Psoas muscle (tissue), 8 donors: ENCODE results near the gene CNPY1. TPM values are rescaled to one million over a fixed set of nuclear protein-coding genes. Genes with fewer than 3 reads are reported as not detected.

Experiments used
- ATAC-seq, 4 donors: fragments of 200-7000 bp; cut with Tn5 transposase; one replicate each; pipeline ENCODE4 v1.9.1; 2020; ENCODE audit warnings: moderate library complexity in 3 of 4, mild to moderate bottlenecking in 2 of 4
- DNase-seq, 2 donors: peaks; one replicate each; pipeline ENCODE4 v3.0.0-alpha.2; 2020
- H3K27ac ChIP-seq: fragments of 200-600 bp; one replicate; pipeline ENCODE4 v1.8.0; 2022
- H3K27me3 ChIP-seq, 3 donors: fragments of 200-600 bp in 1 of 3; one replicate each; pipeline versions ENCODE4 v1.6.1 to v1.8.0; 2013 to 2022; ENCODE audit warnings: low read length in 2 of 3, mild to moderate bottlenecking in 2 of 3, moderate library complexity in 1 of 3; ENCODE audit not compliant: insufficient read depth in 3 of 3
- H3K36me3 ChIP-seq, 2 donors: fragments of 200-600 bp in 1 of 2; one replicate each; pipeline versions ENCODE4 v1.6.1 to v1.8.0; 2013 to 2022; ENCODE audit warnings: low read depth in 1 of 2, mild to moderate bottlenecking in 1 of 2, moderate library complexity in 1 of 2; ENCODE audit not compliant: insufficient read depth in 1 of 2
- H3K4me1 ChIP-seq: fragments of 200-600 bp; one replicate; pipeline ENCODE4 v1.8.0; 2022
- H3K4me3 ChIP-seq: fragments of 200-600 bp; one replicate; pipeline ENCODE4 v1.8.0; 2022; ENCODE audit warnings: mild to moderate bottlenecking
- H3K9me3 ChIP-seq: fragments of 200-600 bp; one replicate; pipeline ENCODE4 v1.8.0; 2022
- WGBS, 3 donors: extraction: QIAGEN DNeasy Blood & Tissue Kit; methylation state at CpG; one replicate each; pipeline versions ENCODE4 v1.1.6 to v1.1.7; 2013; 5-methylcytosine and 5-hydroxymethylcytosine counted together
- intact Hi-C, 2 donors: fragments of 100-400 bp; cut with DNase I; formaldehyde crosslinking; loops; one replicate each; pipeline versions ENCODE4 v1.11.0 to v1.14.2; 2022
- polyA plus RNA-seq, 3 donors: library from polyadenylated mRNA; stranded (reverse); fragments of 200-250 nt; gene quantifications; one replicate each; pipeline ENCODE4 v1.2.3, GENCODE V29; 2013
- total RNA-seq, 4 donors: library from RNA; stranded (reverse); fragmentation: NEBNext Ultra II Directional in 2 of 4; extraction: Animal tissue kit (Norgen Biotek cat#: 25700) in 2 of 4; gene quantifications; one replicate each; pipeline versions ENCODE4 v1.2.1 to v1.2.4, GENCODE V29; 2021 to 2023
- TF ChIP-seq, protein P1 (sequence below): fragments of 200-600 bp; IDR thresholded peaks from one replicate; pipeline ENCODE4 v1.8.0; 2022; ENCODE audit warnings: antibody characterized with exemption
- donor health status: healthy with polysubstance abuse.
- donor health status: DM: no; HTN: no; CAD: no; lungs with moderate emphysema.
- donor health status: Bipolar disorder and iron deficiency.
- donor health status: healthy.
- donor health status: DM: yes; HTN: yes; CAD: no.
- donor health status: DM: no; HTN: no; CAD: no.
- donor health status: DM: no; HTN: no; CAD: no.
- donor health status: DM: yes; HTN: yes; CAD: no.

Gene CNPY1
- total and polyA plus RNA-seq, 7 donors = not detected

DNA sequence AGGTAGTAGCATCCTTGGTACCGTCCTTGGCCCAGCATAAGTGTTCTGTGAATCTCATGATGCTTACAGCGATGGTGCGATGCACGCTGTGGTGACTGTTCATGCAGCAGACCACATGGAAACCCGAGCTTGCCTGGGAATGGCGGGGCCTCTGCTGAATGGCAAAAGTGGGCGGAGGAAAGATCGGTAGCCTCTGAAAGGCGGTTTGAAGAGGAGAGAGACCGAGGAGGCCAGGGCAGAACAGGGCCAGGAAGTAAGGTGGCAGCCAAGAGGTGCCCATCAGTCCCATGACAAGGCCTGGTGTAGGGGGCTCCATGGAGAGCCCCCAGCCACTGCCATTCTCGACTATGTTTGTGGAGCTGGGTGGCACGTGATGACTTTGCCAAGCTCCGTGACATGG is 33.2 kb upstream of the CNPY1 start:
- WGBS, 3 donors = 59 to 67% (median 66%) methylated on average over 13 of the region's 13 CpGs
- H3K4me1 ChIP-seq = no peaks in the 10 kb centered on the region
- no peak overlapping the region for H3K27ac ChIP-seq
- TF ChIP-seq, protein P1, sequence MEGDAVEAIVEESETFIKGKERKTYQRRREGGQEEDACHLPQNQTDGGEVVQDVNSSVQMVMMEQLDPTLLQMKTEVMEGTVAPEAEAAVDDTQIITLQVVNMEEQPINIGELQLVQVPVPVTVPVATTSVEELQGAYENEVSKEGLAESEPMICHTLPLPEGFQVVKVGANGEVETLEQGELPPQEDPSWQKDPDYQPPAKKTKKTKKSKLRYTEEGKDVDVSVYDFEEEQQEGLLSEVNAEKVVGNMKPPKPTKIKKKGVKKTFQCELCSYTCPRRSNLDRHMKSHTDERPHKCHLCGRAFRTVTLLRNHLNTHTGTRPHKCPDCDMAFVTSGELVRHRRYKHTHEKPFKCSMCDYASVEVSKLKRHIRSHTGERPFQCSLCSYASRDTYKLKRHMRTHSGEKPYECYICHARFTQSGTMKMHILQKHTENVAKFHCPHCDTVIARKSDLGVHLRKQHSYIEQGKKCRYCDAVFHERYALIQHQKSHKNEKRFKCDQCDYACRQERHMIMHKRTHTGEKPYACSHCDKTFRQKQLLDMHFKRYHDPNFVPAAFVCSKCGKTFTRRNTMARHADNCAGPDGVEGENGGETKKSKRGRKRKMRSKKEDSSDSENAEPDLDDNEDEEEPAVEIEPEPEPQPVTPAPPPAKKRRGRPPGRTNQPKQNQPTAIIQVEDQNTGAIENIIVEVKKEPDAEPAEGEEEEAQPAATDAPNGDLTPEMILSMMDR = no peak
- intact Hi-C loops = no loop called here
- peaks cover 0 to 19% (median 0%) of the 10 kb centered on the region in 3 donors for H3K27me3 ChIP-seq
- ATAC-seq (no peak), DNase-seq (peak in 1 of 2 donors; percentile 29)
- no peaks in the 10 kb centered on the region for H3K9me3 ChIP-seq
- H3K36me3 ChIP-seq = no peaks in the 10 kb centered on the region
- H3K4me3 ChIP-seq = no peak overlapping the region

DNA sequence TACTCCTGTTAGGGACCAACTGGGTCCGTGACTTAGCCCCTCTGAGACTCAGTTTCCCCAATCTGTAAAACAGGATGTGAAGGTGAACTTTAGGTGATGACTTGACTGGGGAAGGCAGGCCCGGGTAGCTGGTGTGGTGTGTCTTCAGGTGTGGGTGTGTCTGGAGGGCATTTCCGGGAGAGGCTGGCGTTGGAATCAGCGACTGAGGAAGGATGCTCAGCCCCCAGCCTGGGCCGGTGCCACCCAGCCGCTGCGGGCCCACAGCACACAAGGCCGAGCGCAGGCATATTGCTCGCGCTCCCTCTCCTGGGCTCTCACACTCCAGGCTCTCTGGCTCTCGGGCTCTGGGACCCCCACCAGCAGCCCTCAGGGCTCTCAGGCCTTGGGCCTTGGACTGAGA is 31.7 kb upstream of the CNPY1 start:
- Histone ChIP-seq H3K4me3 (no peak overlapping the region), H3K36me3 (no peaks in the 10 kb centered on the region), H3K27me3 (peaks cover 0 to 11% (median 0%) of the 10 kb centered on the region in 3 donors), H3K4me1 (no peaks in the 10 kb centered on the region), H3K27ac (no peak overlapping the region), H3K9me3 (no peaks in the 10 kb centered on the region)
- ATAC-seq = no peak
- intact Hi-C loops = no loop called here
- WGBS, 3 donors = 92 to 97% (median 93%) methylated on average over 12 to 13 of the region's 13 CpGs
- DNase-seq = no peak
- TF ChIP-seq, protein P1 = no peak

DNA sequence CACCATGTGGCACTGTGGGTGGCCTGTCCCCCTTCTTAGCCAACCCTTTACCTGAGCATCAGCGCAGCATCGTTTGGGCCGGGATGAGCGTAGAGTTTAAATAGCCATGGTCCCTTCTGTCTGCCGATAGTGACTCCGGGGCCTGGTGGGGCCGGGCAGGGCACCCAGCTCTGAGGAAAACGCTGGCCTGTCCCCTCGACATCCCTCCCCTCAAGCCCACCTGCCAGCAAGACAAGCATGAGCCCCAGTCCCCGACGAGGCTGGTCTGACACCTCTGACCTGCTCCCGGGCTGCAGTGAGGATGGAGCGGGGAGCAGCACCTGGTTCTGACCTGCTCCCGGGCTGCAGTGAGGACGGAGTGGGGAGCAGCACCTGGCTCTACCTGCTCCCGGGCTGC is 31.1 kb upstream of the CNPY1 start:
- H3K4me3 ChIP-seq = no peak overlapping the region
- no peaks in the 10 kb centered on the region for H3K9me3 ChIP-seq
- TF ChIP-seq, protein P1 = no peak
- intact Hi-C loops = no loop called here
- peaks cover 0 to 6% (median 0%) of the 10 kb centered on the region in 3 donors for H3K27me3 ChIP-seq
- ATAC-seq (no peak), DNase-seq (no peak)
- no peak overlapping the region for H3K27ac ChIP-seq
- no peaks in the 10 kb centered on the region for H3K4me1 ChIP-seq
- H3K36me3 ChIP-seq = no peaks in the 10 kb centered on the region
- 77 to 87% (median 83%) methylated on average over 15 to 16 of the region's 16 CpGs for WGBS, 3 donors

DNA sequence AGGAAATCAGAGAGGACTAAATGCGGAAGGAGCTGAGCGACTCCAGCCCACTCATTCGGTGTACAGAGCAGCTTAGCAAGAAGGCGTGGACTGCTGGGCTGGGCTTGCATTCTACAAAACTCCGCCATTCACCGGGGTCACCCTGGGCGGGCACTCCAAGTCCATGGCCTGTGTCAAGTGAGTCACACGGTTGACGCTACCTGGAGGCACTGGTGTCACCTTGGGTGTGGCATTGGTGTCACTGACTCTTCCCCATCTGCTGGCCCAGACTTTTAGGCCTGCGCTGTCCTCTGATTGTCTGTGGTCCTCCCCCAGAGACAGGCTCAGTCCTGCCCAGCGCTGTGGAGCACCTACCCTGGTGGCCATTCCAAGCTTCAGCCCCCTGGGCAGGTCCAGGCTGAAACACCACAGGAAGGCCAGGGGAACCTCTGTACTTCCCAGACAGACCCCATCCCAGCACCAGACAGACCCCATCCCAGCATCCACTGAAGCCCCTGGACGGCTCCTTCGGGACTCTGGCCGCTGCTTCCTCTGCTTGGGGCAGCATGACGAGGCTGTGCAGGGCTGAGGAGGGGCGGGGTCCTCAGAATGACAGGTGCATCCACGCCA is 30.6 kb upstream of the CNPY1 start:
- no peak for ATAC-seq

More for the DNA sequence above, 30.6 kb upstream of the CNPY1 start:
- Histone ChIP-seq H3K27ac (no peak overlapping the region), H3K4me1 (no peaks in the 10 kb centered on the region), H3K27me3 (peaks cover 0 to 5% (median 0%) of the 10 kb centered on the region in 3 donors), H3K36me3 (no peaks in the 10 kb centered on the region), H3K4me3 (no peak overlapping the region), H3K9me3 (no peaks in the 10 kb centered on the region)
- DNase-seq = no peak
- WGBS, 3 donors = 75 to 82% (median 78%) methylated on average over 16 to 17 of the region's 17 CpGs
- intact Hi-C loops = no loop called here
- TF ChIP-seq, protein P1 = no peak
